Suprapubic skin (tissue), 3 donors: Measurements from ENCODE around the gene KIDINS220.
"Not testable (repeated sequence)": the region's sequence is repeated elsewhere in the genome, so short reads cannot be mapped to it uniquely, and the experiment has no call there.

Experiments
- POLR2A ChIP-seq, 2 donors: fragments of 450-650 bp; IDR thresholded peaks; one replicate each; pipeline ENCODE4 v1.6.1; 2017; ENCODE audit warnings: antibody characterized with exemption in 2 of 2, mild to moderate bottlenecking in 2 of 2, moderate library complexity in 2 of 2
- TF ChIP-seq, protein P1 (sequence below), 2 donors: fragments of 200-600 bp in 1 of 2; fragments of 450-650 bp in 1 of 2; sonication (generic) in 1 of 2; IDR thresholded peaks; one replicate each; pipeline ENCODE4 v1.5.1; 2016 to 2019; ENCODE audit warnings: antibody characterized with exemption in 2 of 2, mild to moderate bottlenecking in 1 of 2, moderate library complexity in 1 of 2

DNA sequence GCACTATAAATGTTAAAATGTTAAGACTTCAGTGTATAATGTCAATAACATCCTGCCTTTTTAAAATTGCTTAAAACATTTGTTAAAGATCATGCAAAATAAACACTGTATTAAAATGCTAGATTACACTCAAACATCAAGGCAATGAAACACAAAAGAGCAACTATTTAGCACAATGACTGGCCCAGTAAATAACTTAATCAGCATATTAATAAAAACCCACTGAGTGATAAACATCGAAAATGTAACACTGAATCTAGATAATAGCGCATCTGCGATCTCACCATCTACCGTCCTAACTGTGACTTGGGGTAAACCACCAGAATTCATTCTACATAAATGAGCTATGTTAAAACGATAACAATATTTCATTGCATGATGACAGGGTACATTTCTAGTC lies 108.3 kb downstream of the KIDINS220 start:
- TF ChIP-seq, protein P1, sequence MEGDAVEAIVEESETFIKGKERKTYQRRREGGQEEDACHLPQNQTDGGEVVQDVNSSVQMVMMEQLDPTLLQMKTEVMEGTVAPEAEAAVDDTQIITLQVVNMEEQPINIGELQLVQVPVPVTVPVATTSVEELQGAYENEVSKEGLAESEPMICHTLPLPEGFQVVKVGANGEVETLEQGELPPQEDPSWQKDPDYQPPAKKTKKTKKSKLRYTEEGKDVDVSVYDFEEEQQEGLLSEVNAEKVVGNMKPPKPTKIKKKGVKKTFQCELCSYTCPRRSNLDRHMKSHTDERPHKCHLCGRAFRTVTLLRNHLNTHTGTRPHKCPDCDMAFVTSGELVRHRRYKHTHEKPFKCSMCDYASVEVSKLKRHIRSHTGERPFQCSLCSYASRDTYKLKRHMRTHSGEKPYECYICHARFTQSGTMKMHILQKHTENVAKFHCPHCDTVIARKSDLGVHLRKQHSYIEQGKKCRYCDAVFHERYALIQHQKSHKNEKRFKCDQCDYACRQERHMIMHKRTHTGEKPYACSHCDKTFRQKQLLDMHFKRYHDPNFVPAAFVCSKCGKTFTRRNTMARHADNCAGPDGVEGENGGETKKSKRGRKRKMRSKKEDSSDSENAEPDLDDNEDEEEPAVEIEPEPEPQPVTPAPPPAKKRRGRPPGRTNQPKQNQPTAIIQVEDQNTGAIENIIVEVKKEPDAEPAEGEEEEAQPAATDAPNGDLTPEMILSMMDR (IDR thresholded peaks at IDR 0.05) = not testable (repeated sequence)
- TF ChIP-seq POLR2A (IDR thresholded peaks at IDR 0.05) = not testable (repeated sequence)
